ENCODE data around the gene SHROOM3.
"Not testable (repeated sequence)": the region's sequence is repeated elsewhere in the genome, so short reads cannot be mapped to it uniquely, and the experiment has no call there.

Gene SHROOM3

DNA sequence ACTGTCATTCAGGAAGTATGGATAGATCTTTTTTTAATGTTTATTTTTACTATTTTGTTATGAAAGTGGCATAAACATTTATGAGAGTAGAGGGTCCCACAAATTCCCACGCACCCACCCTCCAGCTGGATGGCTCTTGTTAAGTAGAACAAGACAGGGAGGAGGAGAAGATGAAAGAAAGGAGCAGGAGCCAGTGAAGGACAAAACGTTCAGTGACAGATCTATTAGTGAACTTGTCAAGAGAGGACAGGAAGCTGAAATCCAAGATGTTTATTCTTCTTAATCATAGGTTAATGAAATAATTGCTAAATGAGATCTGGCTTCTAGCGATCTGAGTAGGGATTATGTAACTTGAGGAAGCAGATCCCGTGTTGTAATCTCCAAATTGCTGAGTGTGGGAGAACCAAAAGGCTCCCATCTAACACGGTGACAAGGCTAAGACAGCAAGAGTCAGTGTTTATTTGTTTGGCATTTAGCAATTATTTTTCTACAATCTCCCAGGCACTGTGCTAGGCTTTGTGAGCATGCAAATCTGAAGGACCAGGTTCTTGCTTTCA, 162.5 kb downstream of the SHROOM3 start:
- no peak for DNase-seq

DNA sequence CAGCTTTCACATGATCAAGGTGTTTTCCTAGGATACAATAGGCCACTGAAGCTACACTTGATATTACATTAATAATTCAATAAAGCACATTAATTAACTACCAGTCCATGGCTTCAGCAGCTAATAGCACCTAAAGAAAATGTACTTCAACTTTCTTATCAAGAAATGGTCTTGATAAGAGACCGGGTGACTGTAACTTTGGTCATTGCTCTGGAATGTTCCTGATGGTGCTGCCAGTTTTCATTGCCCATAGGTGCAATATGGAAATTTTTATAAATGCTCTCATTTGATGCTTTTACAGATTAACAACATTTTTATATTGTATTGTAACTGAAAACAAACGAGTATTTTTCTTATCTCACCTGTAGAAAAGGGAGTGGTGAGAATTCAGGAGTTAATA, 165.4 kb downstream of the SHROOM3 start:
- no peak for DNase-seq

DNA sequence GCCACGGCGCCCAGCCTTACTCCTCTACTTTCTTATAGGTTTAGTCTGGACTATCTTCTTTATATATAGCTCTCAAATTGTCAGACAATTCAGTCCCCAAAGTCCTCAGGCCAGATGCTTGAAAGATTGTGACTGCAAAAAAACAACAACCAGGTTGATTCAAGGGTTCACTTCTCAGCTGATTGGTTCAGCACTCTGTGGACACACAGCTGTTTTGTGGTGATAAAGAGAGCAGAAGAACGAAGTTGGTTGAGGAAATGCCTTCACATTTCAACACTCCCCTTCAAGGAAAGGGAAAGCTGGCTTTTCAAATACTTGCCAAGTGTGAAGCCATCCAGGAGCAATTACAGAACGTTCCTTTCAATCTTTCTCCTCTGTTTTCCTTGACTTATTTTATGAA, 166.8 kb downstream of the SHROOM3 start:
- DNase-seq: no peak

DNA sequence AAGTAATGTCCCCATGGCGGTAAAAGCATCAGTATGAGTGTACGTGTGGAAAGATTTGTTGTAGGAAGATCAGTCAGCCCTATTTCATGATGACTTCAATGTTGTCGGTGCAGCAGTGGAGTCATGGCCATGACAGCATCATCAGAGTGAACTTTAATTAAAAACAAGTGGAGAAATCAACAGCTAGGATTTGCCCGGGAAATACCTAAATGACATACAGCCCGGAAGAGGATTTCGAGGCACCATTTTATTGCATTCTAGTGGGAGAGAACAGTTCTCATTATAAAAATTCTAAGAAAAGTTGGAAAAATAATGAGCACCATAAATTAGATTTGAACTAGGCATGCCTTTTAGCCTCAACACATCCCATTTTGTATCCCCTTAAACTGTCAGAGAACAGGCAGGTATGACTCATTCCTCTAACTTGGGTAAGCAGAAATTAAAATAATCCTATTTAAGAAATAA, 170.1 kb downstream of the SHROOM3 start:
- no peak for DNase-seq

DNA sequence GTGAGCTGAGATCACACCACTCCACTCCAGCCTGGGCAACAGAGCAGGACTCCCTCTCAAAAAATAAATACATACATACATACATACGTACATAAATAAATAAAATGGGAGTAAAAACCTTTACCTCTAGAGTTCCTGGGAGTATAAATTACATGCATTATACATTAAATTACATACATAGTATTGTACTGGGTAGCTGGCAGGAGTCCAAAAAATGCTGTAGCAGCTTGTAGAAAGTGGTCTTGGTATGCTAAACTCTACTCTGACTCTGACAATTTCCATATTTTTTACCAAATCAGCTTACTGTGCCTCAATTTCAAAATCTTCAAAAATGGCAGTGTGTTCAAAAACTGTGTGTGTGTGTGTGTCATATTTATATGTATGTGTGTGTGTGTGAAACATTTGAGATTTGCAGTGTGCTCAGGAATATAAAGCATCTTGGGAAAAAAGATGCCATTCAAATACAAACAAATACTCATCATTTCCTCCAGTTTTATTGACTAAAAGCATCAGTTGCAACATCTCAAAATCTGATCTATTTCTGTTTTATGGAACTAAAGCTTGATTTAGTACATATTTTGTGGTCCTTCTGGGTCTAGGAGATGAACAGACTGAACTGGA, 171.7 kb downstream of the SHROOM3 start:
- DNase-seq: no peak

DNA sequence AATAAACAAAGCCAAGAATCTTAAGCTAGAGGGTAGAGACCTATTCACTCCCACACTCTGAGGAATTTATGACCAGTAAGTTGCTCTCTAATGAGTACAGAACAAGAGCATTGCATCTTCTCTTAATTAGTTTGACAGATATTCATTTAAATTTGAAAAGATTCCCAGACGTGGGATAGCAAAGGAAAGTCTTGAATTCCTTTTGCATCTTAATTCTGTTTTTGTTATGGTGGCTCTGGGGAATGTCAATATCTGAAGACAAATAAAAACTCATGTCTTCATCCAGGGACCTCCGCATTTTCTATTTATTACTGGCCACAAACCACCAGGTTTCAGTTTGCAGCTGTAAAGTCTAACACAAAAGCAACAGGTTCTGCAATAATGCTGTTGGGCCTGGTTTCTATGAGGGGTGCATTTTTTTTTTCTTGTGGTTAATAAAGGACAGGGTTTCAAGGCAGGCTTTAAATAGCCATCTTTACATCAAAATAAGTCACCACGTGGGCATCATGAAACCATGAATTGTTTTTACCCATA, 172.3 kb downstream of the SHROOM3 start:
- DNase-seq: no peak

DNA sequence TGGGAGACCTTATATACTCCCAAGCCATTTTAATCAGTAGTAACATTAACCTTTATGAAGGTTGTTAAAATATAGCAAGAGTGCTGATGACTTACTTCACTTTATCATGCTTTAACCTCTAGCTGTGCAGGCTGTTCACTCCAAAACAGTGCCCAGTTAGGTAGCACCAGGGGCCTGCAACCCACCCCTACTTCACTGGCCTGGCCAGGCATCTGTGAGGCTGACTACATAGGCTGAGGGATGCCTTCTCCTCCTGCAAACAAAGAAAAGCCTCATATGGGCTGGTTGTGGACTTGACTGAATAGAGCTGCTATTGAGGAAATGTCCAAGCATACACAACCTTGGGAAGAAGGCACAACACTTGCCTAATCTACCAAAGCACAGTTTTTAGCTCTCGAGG, 172.8 kb downstream of the SHROOM3 start:
- DNase-seq: no peak

DNA sequence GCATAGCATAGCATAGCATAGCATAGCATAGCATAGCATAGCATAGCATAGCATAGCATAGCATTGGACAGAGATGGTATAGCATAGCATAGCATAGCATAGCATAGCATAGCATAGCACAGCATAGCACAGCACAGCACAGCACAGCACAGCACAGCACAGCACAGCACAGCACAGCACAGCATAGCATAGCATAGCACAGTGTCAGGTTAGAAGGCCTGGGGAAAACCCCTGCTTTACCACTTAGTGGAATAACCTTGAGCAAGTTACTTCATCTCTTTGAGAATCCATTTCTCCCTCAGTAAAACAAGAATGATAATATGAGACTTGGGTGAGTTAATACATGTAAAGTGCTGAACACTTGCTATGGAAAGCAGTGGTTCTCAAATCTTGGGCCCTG, 173.5 kb downstream of the SHROOM3 start:
- DNase-seq: not testable (repeated sequence)

DNA sequence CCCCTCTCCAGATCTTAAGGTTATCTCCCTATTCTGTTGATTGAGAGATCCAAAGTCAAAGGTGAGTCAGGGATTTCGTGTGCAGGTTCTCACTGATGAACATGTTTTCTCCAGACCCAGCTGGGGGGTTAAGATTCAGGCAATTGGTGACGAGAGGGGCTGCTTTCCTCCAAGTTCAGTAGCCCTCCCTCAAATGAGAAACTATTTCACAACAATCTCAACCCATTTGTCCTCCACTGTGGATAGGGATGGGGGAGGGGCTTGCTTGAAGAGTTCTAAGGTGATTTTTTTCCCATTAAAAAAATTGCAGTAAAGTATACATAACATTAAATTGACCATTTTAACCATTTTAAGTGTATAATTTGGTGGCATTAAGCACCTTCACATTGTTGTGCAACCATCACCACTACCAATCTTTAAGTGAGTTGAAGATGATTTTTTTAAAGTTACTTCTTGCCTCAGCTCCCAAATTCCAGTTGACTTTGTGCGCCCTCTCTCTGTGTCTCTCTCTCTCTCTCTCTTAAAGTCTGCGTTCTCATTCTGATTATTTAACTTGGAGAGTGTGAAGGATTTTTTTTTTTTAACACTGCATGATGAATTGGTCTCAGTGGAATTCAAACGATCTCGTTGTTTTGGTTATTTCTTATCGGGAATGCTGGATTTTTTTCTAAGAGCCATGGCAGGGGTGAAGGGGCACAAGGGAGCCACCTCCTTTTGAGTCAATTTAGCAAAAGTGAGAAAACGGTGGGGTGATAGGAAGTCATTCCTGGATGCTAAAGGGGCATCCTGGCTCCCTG, 175.9 kb downstream of the SHROOM3 start:
- DNase-seq: no peak

DNA sequence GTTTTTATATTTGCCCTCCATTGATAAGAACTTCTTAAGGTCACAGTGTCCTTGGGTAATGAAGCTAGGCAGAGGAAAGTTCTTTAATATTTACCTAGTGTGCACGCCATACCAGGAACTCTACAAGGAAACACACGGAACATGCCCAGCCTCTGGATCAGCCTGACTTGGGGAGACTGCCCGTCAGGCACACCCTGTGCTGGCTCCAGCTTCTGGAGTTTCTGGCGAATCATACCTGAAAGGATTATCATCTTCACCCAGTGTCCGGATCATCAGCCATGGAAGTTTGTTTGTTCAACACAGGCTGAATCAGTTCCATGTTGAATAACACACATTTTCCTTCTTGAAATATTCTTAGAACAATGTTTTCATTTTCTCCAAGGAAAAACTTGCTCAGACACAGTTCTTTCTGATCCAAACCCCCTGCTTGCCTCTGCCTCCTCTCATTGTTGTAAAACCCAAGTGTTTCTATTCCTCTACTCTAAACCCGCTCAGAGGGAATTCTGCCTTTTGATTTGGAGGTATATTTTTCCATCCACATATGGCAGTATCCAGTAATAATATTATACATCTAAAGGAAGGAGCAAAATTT, 176.7 kb downstream of the SHROOM3 start:
- DNase-seq: no peak

DNA sequence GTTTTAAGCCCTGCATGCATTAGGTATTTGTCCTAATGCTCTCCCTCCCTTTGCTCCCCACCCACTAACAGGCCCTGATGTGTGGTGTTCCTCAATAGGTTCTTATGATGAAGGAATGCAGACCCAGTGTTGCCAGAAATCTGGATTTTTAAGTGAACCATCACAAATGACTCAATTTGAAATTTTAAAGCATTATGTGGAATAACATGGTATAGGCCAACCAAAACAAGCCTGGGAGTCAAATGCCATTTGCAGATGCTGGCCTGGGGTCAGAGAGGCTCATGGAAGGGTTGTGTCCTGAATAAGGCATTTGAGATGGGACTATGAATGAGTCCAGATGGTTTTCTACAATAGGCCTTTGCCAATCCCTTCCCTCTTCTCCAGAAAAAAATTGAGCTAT, 179.6 kb downstream of the SHROOM3 start:
- DNase-seq: no peak

DNA sequence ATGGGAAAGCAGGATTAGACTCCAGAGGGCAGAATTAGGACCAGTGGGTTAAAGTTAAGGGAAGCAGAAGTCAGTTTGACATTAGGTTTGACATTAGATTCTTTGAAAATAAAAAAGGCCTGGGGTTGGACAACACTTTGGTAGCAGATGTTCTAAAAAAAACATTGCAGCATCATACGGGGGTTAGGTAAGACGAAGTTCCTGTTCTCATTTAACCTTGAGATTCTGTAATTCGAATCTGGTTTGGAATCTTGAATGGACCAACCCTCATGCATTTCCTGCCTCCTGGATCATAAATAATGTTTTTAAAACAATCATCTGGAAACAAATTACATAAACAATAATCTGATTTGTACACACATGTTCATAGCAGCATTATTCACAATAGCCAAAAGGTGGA, 181.0 kb downstream of the SHROOM3 start:
- no peak for DNase-seq

DNA sequence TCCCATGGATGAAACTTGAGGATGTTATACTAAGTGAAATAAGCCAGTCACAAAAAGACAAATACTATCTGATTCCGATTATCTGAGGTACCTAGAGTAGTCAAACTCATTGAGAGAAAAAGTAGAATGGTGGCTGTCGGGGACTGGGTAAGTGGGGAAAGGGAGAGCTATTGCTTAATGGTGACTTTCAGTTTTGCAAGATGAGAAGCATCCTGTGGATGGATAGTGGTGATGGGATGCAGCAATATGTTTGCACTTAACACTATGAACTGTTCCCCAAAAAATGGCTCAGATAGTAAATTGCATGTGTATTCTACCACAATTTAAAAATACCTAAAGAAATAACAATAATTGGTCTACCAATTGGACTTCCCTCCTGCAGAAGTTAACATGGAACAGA, 181.5 kb downstream of the SHROOM3 start:
- no peak for DNase-seq

DNA sequence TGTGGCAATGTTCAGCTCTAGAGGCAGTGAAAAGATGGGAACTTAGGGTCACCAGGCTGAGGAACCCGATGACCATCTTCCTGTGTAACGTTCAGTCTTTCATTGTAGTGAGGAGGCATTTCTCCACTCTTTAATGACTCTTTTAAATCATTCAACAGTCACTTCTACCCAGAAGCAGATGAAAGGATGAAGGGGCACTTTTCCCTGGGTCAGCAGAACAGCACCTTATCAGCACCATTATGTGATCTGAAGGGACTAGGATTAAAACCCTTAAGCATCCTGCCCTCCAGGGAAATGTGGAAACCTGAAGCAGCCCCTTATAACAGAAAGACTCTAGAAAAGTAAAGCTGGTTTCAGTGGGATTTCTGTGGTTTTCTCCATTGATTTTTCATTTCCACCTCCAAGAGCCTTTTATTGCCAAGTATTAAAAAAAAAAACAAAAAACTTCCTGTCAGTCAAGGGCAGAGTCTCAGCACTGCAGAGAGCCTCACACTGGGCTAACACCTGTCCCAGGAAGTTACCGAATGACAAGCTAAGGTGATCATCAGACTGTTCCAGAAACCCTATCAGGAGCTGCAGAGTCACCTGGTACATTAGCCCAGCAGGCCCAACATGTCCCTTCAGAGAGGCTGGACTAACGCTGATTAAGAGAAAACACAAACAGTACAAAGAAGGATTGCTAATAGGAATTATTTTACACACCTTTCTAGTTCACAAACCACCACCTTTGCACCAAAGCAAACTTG, 185.9 kb downstream of the SHROOM3 start:
- DNase-seq: no peak

DNA sequence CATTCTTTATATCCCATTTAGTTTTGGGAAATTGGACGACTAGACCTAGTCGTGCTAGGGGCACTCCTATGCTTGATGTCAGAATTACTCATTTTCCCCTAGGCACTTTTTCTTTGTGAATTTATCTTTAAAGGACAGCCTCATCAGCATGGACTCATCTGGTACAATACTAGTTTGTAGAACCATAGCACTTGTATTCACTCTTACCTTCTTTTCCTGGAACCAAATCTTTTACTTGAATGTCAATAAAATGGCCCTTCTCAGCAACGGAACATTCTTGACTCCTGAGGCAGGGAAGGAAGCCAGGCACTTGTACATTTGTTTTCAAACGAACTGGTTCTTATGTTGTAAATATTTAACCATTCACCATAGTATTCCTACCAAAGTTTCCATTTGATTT, 187.1 kb downstream of the SHROOM3 start:
- no peak for DNase-seq

DNA sequence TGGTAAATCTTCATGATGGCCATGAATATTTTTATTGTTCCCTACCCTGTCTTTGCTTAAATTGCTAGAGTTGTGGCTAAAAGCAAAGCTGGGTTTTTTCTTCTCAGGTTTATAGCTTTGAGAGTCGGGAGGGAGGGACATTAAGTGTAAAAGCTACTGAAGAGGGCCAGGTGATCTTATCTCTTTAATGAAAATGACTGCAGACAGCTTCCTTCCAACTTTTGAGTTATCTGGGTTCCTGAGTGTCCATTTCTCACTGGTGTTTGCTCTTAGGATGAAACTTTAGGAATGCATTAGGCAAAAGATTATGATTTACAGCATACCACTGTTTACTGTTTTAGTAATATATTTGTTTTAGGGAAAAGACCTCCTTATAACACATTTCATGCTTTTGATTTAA, 187.7 kb downstream of the SHROOM3 start:
- no peak for DNase-seq

DNA sequence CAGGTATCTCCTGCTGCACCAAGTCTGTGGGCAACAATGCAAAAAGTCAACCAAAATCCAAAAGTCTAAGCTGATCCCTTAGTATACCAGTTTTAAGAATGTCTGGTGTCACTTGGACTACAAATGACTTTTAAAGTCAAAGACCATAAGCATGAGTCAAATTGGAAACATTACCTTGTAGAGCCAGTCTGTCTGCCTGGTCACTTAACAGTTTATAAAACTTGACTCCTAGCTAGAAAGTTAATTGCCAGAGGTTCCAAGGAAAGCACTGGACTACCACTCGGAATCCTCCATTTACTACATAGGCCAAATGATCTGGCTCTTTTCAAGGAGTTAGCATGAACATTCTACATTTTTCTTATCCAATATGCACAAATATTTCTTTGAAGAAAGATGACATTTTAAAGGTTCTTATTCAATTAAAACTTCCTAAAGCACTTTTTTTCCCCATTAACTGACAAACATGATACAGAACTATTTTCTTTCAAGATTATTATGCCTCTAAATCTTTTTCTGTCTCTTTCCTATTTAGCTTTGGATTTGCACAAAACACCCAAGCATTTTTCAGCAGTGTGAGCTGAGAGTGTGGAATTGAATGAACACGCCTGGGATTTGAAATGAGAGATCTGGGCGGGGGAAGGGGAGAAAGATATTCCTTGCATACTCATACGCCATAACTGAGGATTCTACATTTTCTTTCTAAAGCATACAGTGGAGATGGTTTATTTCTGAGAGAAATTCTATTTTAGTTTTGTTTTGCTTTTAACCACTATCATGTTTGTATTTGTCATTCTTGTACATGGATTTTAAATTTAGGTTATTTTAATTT, 188.4 kb downstream of the SHROOM3 start:
- DNase-seq: no peak

DNA sequence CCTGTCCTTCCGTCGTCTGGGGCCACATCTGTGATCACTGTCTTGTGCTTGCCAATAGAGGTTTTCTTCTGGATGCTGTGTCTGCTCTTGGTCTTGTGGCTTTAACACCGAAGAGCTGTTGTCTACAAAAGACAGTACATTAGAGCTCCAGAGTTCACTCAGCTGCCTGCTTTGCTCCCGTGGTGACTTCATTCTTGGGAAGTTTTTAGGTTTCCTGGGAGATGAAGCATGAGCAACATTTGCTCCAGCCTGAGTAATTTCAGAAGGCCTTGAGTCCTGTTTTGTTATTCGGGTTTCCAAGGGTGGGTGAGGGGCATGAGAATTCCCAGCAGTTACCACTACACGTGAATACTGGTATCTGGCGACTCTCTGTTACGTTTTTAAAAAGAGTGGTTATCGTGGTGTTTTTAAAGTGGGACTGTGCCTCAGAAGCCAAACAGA, 189.2 kb downstream of the SHROOM3 start:
- no peak for DNase-seq

DNA sequence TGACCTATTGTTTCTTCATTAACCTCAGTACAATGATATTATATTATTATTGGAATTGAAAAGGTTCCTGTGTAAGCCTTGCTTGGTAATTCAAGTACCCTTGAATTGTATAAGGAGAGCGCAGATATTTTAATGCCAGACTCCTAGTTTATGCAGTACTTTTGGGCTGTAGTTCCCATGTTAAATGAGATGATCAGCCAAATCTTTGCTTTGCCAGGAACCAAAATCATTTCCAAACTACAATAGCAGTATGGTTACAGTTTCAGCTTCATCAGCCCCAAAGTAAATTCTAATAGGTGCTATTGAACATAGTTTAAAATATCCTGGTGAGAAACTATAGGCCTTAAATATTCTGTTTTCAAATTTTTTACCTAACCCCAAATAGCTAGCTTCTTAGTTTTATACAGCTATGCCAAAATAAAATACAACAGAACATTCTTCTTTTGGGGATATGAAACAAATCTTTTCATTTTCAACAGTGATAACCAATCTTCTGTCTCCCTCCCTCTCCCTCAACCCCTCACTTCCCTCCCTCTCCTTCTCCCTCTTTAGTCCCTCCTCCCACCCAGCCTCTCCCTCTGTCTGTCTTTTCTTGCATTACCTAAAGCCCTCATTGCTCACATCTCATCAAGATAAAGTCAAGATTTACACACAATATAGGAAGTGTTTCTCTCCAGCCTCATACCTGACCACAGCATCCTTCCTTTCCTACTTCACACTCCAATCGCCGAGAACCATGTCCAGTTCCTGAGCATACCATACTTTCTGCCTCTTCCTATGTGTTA, 190.1 kb downstream of the SHROOM3 start:
- no peak for DNase-seq

DNA sequence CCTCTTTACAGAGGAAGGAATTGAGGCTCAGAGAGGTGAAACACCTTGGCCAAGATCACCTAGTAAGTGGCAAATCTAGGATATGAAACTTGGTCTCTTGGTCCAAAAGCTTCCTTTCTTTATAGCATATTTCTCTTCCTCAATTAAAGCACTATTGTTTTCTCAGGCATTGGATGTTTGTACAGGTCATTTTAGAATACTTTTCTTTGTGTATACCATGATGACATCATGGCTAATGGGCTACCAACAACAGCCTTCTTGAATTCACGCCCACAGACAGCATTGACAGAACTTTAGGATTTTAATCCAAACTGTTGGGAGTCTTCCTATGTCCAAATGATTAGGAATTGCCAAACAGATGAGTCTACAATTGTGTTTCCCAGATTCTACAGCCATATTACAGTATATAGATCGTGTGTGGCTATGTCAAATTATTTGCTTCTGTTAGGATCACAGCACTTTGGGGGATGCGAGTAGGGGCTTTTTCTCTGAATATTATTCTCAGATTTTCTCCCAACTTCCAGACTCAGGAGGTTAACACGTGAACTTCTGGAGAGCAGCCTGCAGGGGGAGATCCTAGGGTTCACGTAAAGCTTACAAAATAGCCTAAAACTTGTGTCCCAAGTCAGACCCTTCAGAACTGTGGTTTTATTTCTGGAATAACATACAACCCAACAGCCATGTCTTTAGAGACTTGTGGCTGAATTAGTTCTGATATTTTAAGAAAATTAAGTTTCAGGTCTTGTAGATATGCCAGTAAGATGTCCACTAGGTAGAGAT, 191.8 kb downstream of the SHROOM3 start:
- DNase-seq: no peak
